NCI-H2107 treated with DMSO at 0.1 percent for 48 hours (cell line): ENCODE results near the gene STX3.
"Not testable (repeated sequence)": the region's sequence is repeated elsewhere in the genome, so short reads cannot be mapped to it uniquely, and the experiment has no call there.

ENCODE experiments used
- DNase-seq: peaks from one replicate; lab custom pipeline; 2025; ENCODE audit not compliant: unreplicated experiment; lab: John Stamatoyannopoulos, UW

Gene STX3

DNA sequence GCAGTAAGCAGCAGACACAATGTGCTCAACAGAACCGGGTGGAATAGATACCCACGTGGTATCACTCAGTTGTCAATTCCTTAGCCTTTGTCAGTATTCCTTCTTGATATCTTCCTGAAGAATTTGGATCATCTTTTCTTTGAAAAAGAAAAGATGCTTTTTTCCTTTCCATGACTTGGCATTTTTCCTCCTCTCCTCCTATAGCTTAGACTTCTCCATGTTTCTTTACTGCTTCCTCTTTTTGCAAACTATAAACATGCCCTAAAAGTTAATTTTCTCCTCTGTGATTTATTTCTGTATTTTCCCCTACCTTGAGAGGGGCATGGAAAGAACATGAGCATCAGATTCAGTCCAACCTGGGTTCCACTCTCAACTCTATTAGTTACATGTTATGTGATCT, 78.4 kb downstream of the STX3 start:
- DNase-seq: no peak

DNA sequence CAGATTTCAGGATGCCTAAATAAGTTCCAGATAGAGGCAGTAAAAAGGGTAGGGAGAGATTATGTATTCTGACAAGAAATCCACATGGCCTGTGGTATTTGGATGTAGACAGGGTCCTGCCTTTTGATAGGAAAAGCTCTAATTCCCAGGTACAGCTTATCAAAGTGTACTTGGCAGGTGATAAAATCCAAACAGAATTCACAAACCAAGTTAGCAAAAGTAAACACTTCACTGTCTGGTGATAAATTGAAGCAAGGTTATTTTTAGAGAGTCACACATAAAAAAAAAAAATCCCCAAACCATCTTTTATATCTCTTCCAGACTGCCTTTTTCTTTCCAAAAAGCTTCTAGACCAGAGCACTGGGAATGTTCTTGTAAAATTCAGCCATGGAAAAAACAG, 84.4 kb downstream of the STX3 start:
- no peak for DNase-seq

DNA sequence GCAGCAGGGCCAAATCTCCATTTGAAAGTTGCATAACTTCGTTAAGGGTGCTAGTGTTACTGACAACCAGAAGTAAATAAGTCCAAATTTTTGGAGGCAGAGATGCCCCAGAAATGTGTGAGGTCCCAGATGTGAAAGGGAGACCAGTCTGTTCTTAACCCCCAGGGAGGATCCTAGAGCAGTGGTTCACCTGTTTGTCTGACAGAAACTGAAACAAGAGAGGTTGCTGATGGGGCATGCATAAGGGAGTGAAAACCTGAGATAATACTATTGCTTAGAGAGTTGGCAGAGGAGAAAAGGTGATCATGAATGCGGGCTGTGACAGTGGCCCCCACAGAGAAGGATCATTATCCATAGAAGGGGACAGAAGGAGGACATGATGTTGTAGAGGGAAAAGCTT, 86.3 kb downstream of the STX3 start:
- DNase-seq: no peak

DNA sequence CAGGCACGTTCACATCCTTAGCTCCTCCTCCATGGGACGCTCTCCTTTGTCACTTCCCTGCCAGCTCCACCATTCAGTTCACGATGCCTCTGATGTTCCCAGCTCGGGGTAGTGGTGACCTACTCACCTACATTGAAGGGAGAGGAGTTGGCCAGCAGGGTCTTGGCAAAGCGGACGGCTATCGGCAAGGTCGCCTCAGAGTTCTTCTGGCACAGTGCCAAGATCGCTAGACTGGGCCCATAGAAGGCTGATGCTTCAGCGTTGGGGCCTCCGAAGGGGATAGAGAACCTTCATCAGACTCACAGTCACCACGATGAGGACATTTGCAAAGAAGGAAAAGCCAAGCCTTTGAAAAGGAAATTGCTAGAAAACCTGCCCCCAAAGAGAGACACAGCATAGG, 87.1 kb downstream of the STX3 start:
- no peak for DNase-seq

DNA sequence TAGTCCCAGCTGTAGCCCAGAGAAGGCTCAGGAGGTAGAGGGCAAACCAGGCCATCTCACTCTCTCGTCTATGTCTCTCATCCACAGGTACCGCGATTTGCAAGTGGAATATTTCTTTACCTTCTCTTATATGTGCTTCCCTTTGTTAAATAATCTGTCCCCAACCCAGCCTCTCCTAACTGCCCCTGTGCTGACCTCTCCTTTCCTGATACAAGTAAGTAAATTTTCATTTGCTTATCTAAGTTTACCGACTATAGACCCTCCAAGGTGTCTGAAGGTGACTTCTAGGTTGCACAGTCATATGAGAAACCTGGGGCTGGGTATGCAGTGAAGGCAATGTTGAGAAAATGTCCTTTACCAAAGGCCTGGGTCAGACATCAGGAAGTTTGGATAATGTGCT, 90.2 kb downstream of the STX3 start, which contains the start of gene CBLIF:
CBLIF (minus strand) TSS at position 101 of the 400 bp plus-strand sequence; CDS start at position 55, 46 bp downstream.
- DNase-seq: no peak

DNA sequence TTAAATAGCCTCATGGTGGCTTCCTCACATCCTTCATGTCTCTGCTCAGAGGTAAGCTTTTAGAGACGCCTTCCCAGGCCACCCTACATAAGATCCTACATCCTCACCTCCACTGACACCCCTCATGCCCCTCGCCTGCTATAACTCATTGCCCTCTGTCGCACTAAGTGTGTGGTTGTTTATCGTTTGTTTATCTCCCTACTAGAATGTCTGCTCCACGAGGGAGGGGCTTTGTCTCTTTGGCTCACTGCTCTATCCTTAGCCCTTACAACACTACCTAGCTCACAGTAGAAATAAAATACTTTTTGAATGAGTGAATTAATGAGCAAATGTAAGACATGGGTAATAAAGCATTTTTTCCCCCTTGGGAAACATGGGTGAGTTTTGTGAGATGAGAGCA, 91.4 kb downstream of the STX3 start:
- no peak for DNase-seq

DNA sequence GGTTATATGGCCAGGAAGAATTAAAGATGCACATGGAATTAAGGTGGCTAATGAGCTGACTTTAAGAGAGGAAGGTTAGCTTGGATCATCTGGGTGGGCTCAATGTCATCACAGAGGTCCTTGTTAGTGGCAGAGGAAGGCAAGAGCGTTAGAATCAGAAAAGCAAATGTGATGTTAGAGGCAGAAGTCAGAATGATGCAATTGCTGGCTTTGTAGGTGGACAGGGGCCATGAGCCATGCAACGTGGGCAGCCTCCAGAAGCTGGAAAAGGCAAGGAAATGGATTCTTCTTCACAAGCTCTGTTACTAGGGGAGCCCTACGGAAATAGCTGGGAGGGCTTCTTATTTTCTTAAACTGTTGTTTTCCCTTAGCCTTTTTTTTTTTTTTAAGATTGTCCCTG, 92.5 kb downstream of the STX3 start:
- no peak for DNase-seq

DNA sequence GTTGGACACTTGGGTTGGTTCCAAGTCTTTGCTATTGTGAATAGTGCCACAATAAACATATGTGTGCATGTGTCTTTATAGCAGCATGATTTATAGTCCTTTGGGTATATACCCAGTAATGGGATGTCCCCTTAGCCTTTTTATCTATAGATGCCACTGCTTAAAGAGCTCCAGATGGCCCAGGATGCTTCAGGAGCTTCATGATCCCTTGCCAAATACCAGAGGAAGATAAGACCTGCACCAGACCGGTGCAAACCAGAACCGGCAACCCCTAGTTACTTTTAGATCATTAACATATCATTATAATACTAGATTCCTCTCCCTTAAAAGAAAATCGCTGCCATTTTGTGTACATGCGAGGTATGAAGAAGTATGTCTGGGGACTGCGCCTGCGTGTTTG, 93.3 kb downstream of the STX3 start:
- not testable (repeated sequence) for DNase-seq

DNA sequence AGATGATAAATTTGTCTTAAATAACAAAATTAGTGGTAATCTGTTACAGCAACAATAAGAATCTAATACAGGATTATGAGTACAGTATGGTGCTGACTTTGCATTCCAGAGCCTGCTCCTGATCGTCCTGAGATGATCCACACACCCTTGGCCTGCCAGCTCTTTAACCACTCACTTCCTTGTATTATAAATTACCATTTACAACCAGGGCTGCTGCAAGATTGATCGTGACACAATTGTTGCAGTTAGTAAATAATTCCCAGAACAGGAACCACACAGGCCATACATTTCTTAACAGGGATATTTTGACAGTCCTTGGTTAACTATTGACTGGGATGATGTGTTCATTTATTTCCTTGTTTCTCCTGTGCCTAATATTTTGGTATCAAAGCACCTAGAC, 94.0 kb downstream of the STX3 start:
- no peak for DNase-seq

DNA sequence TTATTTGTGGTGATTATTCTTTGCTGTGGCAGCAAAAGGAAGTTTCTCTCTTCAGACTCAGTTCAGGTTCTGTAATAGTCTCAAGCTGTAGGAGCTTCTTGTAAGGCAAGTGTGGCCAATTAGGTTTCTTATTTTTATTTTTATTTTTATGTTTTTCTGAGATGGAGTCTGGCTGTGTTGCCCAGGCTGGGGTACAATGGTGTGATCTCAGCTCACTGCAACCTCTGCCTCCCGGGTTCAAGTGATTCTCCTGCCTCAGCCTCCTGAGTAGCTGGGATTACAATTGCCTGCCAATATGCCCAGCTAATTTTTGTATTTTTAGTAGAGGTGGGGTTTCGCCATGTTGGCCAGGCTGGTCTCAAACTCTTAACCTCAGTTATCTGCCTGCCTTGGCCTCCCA, 94.4 kb downstream of the STX3 start:
- DNase-seq: not testable (repeated sequence)

DNA sequence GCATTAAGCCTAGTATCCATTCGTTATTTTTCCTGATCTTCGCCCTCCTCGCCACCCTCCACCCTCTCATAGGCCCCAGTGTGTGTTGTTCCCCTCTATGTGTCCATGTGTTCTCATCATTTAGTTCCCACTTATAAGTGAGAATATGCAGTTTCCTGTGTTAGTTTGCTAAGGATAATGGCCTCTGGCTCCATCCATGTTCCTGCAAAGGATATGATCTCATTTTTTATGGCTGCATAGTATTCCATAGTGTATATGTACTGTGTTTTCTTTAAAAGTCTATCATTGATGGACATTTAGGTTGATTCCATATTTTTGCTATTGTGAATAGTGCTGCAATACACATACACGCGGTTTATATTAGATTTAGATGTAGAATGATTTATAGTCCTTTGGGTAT, 96.2 kb downstream of the STX3 start:
- not testable (repeated sequence) for DNase-seq

DNA sequence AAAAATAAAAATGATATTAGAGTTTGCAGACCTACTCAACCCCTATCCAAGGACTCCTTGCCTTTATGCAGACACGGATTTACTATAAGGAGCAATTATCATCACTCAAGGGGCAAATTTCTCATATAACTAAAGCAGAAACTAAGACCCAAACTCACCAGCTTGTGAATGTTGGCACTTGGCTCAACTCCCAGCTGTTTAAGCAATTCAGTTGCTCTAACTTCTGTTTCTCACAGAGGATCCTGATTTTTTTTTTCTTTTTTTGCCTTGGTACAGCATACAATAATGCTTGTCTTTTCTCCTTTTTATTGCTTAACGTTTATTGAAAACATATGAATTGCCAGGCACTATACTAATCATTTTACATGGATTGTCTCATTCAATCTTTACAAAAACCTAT, 99.7 kb downstream of the STX3 start:
- DNase-seq: no peak
